Measurements from ENCODE around the gene CDS1. TPM values are rescaled to one million over a fixed set of nuclear protein-coding genes. Genes with fewer than 3 reads are reported as not detected.

The CDS1 gene
- total RNA-seq, 2 donors from 2014 or later: 13.9 to 19.9 TPM

GRCh38 chr4:84699001-84699671 is 116.2 kb downstream of the CDS1 start:
- DNase-seq (ENCODE audit: low spot score): no peak
- 72% methylated on average over 6 of the region's 6 CpGs for WGBS
- intact Hi-C loops (cut with DNase I): no loop called here
- H3K4me3 ChIP-seq: no peak overlapping the region
- H3K4me1 ChIP-seq (replicated peaks): no peaks in the 10 kb centered on the region
- no peak overlapping the region for H3K27ac ChIP-seq
- TF ChIP-seq CTCF (IDR thresholded peaks at IDR 0.05): no peak
- peak; percentile 6 for TF ChIP-seq POLR2AphosphoS5 (IDR thresholded peaks at IDR 0.05)
- TF ChIP-seq POLR2A (IDR thresholded peaks at IDR 0.05): no peak
- peaks cover 0 to 6% of the 10 kb centered on the region in 2 donors for H3K36me3 ChIP-seq
- H3K9me3 ChIP-seq: no peaks in the 10 kb centered on the region
- H3K27me3 ChIP-seq (replicated peaks; ENCODE audit: insufficient read depth): no peaks in the 10 kb centered on the region

Small RNA genes within 50 kb of the gene (small RNA-seq; reads per million reads assigned to genes)
- gene RN7SL552P (0 reads per million in 2 donors), gene RPL3P13 (0 reads per million in 2 donors)

Other genes starting within 250 kb of the CDS1 start
- gene NKX6-1, start 83.8 kb upstream of the CDS1 start, total RNA-seq: under 1 TPM; 0.14 to 0.40 TPM

Data from prostate gland (tissue), 2 donors.